Loucy (cell line): ENCODE data around the gene UNC79.

Source experiments
- H2AFZ ChIP-seq: fragments of 200-600 bp; sonication (generic); 2 replicates; pipeline ENCODE4 v1.6.0; 2016; ENCODE audit warnings: antibody characterized with exemption, mild to moderate bottlenecking, low read length, moderate library complexity
- H3F3A ChIP-seq: fragments of 200-600 bp; 2 replicates; pipeline ENCODE4 v1.6.0; 2016; ENCODE audit warnings: antibody characterized with exemption, low read depth, mild to moderate bottlenecking
- H3K27me3 ChIP-seq: fragments of 200-600 bp; sonication (generic); 2 replicates; pipeline ENCODE4 v1.6.1; 2014; ENCODE audit warnings: low read length, mild to moderate bottlenecking; ENCODE audit not compliant: insufficient read depth, poor library complexity, severe bottlenecking
- H3K36me3 ChIP-seq: fragments of 200-600 bp; sonication (generic); 2 replicates; pipeline ENCODE4 v1.6.1; 2016; ENCODE audit warnings: low read length; ENCODE audit not compliant: insufficient read depth
- H3K4me1 ChIP-seq: fragments of 200-600 bp; sonication (generic); 2 replicates; pipeline ENCODE4 v1.5.1; 2014; ENCODE audit warnings: low read length, mild to moderate bottlenecking; ENCODE audit not compliant: insufficient read depth, poor library complexity, severe bottlenecking
- H3K4me2 ChIP-seq: fragments of 200-600 bp; sonication (generic); 2 replicates; pipeline ENCODE4 v1.6.0; 2014; ENCODE audit warnings: antibody characterized with exemption, low read length, low read depth, mild to moderate bottlenecking; ENCODE audit not compliant: poor library complexity, severe bottlenecking
- H3K4me3 ChIP-seq: fragments of 200-600 bp; sonication (generic); 2 replicates; pipeline ENCODE4 v1.5.1; 2014; ENCODE audit warnings: low read length, mild to moderate bottlenecking, mixed read lengths; ENCODE audit not compliant: poor library complexity, severe bottlenecking
- H3K79me2 ChIP-seq: fragments of 200-600 bp; sonication (generic); 2 replicates; pipeline ENCODE4 v1.6.1; 2014; ENCODE audit warnings: low read length; ENCODE audit not compliant: insufficient read depth
- H3K9ac ChIP-seq: fragments of 200-600 bp; sonication (generic); 2 replicates; pipeline ENCODE4 v1.6.0; 2014; ENCODE audit warnings: mild to moderate bottlenecking, low read depth, low read length, moderate library complexity; ENCODE audit not compliant: poor library complexity, severe bottlenecking
- H3K9me2 ChIP-seq: fragments of 200-600 bp; sonication (generic); replicated peaks from 2 replicates; pipeline ENCODE4 v1.6.1; 2016; ENCODE audit warnings: low read depth, low read length, mixed read lengths
- H3K9me3 ChIP-seq: fragments of 200-600 bp; sonication (generic); 2 replicates; pipeline ENCODE4 v1.6.1; 2014; ENCODE audit warnings: mild to moderate bottlenecking, antibody characterized with exemption, low read length, low read depth; ENCODE audit not compliant: insufficient read depth
- H4K20me1 ChIP-seq: fragments of 200-600 bp; sonication (generic); 2 replicates; pipeline ENCODE4 v1.6.0; 2014; ENCODE audit warnings: antibody characterized with exemption, low read length, mild to moderate bottlenecking; ENCODE audit not compliant: insufficient read depth, poor library complexity, severe bottlenecking
- CTCF ChIP-seq: fragments of 200-600 bp; sonication (generic); conservative IDR thresholded peaks from 2 replicates; pipeline ENCODE4 v1.5.1; 2014; ENCODE audit warnings: mild to moderate bottlenecking, antibody characterized with exemption, low read length
- EZH2phosphoT487 ChIP-seq: fragments of 200-600 bp; IDR thresholded peaks from 2 replicates; pipeline ENCODE4 v1.6.1; 2018; ENCODE audit warnings: antibody characterized with exemption, mild to moderate bottlenecking, moderate library complexity, borderline replicate concordance

Gene UNC79

GRCh38 chr14:93531644-93532043, 100.9 kb downstream of the UNC79 start:
- H3K9me3 ChIP-seq, result no peaks in the 10 kb centered on the region
- no peak overlapping the region for H3K4me3 ChIP-seq
- H3K9ac ChIP-seq, result no peak overlapping the region
- no peak overlapping the region for H2AFZ ChIP-seq
- H3K4me2 ChIP-seq, result no peak overlapping the region
- H3K36me3 ChIP-seq, result no peaks in the 10 kb centered on the region
- H4K20me1 ChIP-seq, result no peaks in the 10 kb centered on the region
- H3K27me3 ChIP-seq, result no peaks in the 10 kb centered on the region
- no peaks in the 10 kb centered on the region for H3F3A ChIP-seq
- no peak for TF ChIP-seq EZH2phosphoT487
- TF ChIP-seq CTCF, result no peak
- peaks cover 2% of the 10 kb centered on the region for H3K4me1 ChIP-seq
- no peaks in the 10 kb centered on the region for H3K79me2 ChIP-seq
- H3K9me2 ChIP-seq, result no peaks in the 10 kb centered on the region

- H2AFZ ChIP-seq, result no peak overlapping the region
- H3K27me3 ChIP-seq, result no peaks in the 10 kb centered on the region
- peaks cover 3% of the 10 kb centered on the region for H3K4me1 ChIP-seq
- no peak overlapping the region for H3K4me3 ChIP-seq
- no peak overlapping the region for H3K4me2 ChIP-seq
- no peaks in the 10 kb centered on the region for H3F3A ChIP-seq
- H3K79me2 ChIP-seq, result no peaks in the 10 kb centered on the region
- no peaks in the 10 kb centered on the region for H3K36me3 ChIP-seq
- TF ChIP-seq CTCF, result no peak
- TF ChIP-seq EZH2phosphoT487, result no peak
- H3K9ac ChIP-seq, result no peak overlapping the region
- no peaks in the 10 kb centered on the region for H3K9me3 ChIP-seq
- no peaks in the 10 kb centered on the region for H4K20me1 ChIP-seq
- H3K9me2 ChIP-seq, result no peaks in the 10 kb centered on the region
Measured at GRCh38 chr14:93532541-93532940, 101.8 kb downstream of the UNC79 start.

GRCh38 chr14:93533437-93533836, 102.7 kb downstream of the UNC79 start:
- Histone ChIP-seq H3K27me3 (no peaks in the 10 kb centered on the region), H3K4me3 (no peak overlapping the region), H3K9me3 (no peaks in the 10 kb centered on the region), H3K9ac (no peak overlapping the region), H3K9me2 (no peaks in the 10 kb centered on the region), H3K79me2 (no peaks in the 10 kb centered on the region), H3K36me3 (no peaks in the 10 kb centered on the region), H3K4me2 (no peak overlapping the region), H3F3A (no peaks in the 10 kb centered on the region), H2AFZ (no peak overlapping the region), H3K4me1 (peaks cover 3% of the 10 kb centered on the region), H4K20me1 (no peaks in the 10 kb centered on the region)
- TF ChIP-seq EZH2phosphoT487 (no peak), CTCF (no peak)
